ENCODE results near the gene MRPS35.
"Not testable (repeated sequence)": the region's sequence is repeated elsewhere in the genome, so short reads cannot be mapped to it uniquely, and the experiment has no call there.

Gene MRPS35

DNA sequence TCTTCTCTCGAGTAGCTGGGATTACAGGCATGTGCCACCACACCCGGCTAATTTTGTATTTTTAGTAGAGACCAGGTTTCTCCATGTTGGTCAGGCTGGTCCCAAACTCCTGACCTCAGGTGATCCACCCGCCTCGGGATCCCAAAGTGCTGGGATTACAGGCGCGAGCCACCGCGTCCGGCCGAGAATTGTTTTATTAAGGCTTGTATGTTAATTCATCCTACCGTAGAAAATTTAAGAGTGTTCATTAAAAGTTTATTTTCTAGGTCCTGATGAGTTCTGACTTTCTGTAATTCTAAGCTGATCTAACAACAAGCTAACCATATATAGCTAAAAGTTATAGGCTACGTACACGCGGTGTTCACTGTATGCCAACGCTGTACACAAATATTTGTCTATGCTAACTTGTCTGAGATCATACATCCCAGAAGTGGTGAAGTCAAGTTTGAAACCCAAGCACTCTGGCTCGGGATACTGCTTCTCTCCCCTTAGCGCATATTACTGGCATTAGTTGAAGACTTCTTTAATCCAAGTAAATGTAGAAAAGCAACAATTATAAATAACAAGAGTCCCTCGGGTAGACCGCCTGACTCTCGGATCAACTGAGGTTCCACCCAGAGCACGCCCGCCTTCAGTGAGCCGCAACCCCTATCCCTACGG lies 570 bp upstream of the MRPS35 start:
- DNase-seq, result no peak

DNA sequence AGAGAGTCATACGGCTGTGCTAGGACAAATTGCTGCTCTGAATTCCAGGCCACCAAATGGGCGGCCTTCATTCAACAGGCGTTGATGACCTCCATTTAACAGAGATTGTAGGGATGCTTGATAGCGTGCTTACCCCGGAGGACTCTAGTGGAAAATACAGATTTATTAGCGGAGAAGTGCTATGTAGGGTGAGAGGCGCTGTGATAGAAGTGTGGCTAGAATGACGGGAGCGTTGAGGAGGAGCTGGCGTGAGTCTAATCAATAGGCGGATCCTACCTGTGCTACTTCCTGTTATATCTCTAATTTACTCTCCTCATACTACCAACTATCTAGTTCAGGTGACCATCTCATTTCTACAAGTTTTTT lies 668 bp downstream of the MRPS35 start:
- DNase-seq, result no peak

DNA sequence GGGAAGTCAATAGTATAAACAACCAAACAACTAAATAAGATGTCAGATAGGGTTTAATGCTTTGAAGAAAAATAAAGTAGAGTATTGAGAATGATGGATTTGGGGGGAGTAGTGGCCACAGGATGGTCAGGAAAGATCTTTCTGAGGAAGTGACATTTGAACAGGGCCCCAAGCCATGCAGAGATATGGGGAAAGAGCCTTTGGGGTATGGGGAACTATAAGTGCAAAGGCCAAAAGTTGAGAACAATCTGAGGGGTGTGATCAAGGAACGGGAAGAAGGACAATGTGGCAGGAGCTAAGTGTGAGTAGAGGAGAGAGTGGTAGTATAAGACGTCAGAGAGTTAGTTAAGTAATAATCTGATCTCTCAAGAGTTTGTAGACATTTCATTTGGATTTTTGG lies 1.3 kb downstream of the MRPS35 start:
- DNase-seq, result no peak

DNA sequence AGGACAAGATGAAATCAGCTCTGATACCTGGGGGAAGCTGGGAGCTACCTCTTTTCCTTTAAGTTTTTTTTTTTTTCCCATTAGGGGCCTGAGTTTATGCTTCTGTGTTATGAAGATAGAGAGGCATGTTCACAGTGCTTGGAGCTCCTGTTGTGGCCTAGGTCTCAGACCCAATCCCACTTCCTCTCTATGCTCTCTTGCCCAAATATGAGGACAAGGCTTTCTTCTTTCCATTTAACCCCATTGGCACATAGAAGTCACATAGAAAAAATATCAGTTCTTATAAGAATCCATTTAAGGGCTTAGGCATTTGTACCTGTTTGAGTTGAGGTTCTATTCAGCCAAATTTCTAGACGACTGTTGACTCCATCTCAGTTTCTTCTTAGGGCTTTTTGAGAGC lies 12.6 kb downstream of the MRPS35 start:
- no peak for DNase-seq

DNA sequence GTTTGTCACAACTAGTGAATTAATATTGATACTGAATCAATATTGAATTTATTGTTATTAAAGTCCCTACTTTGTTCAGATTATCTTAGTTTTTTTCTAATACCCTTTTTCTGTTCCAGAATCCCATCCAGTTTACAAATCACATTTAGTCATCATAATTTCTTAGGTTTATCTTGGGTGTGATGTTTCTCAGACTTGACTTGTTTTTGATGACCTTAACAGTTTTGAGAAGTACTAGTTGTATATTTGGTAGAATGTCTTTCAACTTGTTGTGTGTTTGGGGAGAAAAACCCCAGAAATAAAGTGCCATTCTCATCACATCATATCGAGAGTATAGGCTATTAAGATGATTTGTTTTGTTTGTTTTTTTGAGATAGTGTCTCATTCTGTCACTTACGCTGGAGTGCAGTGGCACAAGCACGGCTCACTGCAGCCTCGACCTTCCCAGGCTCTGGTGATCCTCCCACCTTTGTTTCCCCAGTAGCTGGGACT lies 19.5 kb downstream of the MRPS35 start:
- DNase-seq, result no peak

DNA sequence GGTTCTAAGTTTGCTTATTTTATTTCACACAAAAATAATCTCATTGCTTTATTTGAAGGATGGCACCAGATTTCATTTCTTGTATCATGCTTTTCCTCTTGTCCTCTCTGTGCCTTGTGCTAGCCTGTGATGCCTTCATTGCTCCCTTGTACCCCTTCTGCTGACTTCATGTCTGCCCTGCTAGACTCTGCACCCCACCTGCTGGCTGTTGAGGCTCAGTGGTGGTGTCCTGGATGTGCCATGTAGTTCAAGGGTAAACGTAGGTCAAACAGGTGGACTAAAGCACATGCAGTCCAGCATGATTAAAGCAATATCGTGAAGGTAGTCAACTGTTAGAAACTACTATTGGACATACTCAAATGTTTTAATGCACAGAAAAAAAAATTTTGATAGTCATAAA lies 21.6 kb downstream of the MRPS35 start:
- no peak for DNase-seq

DNA sequence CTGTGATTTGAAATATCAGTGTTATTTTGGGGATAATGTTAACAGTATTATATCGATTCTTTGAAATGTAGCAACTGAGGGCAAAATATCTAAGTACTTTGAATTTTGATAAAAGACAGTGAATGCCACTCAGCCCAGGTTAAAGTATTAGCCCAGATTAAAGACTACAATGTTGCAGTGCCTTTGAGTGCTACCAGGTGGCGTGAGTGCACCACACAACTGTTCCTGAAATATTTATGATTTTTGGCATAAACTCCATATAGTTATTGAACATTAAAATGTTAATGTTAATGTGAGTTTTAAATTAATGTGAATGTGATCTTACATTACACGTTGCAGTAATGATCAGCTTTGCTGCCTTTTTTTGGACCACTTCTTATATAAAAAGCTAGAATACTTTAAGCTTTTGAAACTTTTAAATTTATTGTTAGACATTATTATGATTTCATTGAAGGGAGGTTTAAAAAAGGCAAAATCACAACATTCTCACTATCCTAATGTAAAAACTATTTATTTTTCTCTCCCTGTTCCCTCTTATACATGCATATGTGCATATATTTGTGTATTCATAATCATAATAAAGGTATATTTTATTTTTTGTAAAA lies 22.5 kb downstream of the MRPS35 start:
- no peak for DNase-seq

DNA sequence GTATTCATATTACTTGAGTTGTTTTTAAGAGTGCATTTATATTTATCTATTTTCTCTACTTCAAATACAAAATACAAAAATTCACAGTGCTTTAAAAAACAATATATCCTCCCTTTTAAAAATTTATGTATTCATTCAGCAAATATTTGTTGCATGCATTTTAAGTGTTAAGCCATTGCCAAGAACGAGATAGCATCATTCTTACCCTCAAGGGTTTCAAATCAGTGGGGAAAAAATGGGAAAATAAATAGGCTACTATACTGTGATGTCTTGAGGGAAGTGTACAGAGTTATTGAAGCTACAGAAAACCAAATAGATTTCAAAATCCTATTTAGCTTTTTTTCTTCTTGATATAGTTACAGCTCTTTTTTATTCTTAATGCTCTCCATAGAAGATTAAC lies 23.2 kb downstream of the MRPS35 start:
- no peak for DNase-seq

DNA sequence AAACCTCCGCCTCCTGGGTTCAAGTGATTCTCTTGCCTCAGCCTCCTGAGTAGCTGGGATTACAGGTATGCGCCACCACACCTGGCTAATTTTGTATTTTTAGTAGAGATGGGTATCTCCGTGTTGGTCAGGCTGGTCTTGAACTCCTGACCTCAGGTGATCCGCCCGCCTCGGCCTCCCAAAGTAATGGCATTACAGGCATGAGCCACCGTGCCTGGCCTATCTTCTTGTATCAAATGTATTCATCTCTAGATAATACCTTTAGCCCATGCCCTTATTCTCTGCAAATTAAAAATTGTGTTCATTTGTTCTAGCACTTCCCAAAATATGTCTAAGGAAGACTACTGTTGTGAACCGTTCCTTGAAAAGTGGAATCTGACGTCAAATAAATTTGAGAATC lies 23.7 kb downstream of the MRPS35 start:
- DNase-seq, result not testable (repeated sequence)

DNA sequence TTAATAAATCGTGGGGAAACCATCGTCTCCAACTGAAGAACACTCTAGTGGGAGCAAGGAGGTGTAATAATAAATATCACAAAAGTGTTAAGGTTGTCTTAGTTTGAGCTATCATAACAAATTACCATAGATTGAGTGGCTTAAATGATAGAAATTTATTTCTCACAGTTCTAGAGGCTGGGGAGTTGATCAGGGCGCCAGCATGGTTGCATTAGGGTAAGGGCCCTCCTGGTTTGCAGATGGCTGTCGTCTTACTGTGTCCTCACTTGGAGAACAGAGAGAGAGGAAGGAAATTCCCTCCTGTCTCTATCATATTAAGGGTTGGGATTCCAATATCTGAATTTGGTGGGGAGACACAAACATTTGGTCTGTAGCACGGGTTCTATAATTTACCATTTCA lies 33.0 kb downstream of the MRPS35 start:
- DNase-seq, result no peak

DNA sequence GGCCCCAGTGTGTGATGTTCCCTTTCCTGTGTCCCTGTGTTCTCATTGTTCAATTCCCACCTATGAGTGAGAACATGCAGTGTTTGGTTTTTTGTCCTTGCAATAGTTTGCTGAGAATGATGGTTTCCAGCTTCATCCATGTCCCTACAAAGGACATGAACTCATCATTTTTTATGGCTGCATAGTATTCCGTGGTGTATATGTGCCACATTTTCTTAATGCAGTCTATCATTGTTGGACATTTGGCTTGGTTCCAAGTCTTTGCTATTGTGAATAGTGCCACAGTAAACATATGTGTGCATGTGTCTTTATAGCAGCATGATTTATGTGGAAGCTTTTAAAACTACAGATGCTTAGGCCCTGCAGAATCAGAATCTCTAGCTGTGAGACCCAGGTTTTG lies 35.1 kb downstream of the MRPS35 start:
- DNase-seq, result not testable (repeated sequence)

DNA sequence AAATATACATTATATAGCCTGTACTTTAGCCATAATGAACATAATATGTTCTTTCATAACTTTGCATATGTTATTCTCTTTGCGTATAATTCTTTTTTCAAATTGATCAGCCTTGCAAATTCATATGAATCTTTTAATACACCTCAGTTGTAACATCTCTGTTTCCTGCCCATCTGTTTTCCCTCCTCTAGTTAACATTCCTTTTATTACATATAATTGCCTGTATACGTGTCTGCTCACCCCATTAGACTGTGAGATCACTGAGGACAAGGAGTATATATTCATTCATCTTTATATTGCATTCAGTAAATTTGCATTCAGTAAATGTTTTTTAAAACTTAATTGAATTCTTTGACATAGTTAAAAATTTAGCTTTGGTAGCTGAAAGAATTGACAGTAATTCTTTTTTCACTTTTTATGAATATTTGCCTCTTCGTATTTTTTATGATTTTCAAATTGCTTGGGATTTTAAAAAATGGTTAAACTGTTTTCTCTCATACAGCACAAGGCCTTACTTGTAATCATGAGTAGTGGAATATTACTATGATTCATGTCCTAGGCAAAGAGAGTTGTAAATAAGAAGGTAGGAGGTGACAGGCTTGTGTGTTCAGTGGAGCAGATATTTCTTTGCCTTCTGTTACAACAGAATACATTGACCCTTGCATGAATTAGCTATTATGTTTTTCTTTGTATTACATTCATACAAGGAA lies 36.6 kb downstream of the MRPS35 start:
- DNase-seq, result no peak

DNA sequence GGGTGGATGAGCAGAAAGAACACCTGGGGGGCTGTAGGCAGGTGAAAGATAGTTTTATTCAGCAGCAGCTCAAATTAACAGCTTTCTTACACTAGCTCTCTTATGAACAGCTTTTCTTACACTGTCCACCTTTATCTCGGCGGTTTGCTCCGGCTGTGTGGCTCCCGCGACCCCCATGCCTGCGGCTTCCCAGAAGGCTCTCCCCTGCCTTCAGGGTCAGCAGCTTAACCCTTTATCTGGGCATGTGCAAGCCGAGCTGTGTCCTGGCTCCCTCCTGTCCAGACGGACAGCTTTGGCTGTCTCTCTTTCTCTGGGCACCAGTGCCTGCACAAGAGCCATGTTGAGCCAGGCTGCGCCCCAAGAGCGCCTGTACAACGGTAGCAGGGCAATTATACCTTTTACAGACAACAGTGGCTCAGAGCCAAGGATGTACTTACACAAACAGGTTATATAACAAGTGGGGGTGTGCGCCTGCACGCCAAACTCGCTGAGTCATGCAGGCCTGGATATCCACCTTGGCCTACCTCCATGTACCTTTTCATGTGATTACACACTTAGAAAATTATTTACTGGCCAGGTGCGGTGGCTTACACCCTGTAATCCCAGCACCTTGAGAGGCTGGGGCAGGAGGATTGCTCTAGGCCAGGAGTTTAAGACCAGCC lies 40.9 kb downstream of the MRPS35 start:
- DNase-seq, result peak; percentile 56

DNA sequence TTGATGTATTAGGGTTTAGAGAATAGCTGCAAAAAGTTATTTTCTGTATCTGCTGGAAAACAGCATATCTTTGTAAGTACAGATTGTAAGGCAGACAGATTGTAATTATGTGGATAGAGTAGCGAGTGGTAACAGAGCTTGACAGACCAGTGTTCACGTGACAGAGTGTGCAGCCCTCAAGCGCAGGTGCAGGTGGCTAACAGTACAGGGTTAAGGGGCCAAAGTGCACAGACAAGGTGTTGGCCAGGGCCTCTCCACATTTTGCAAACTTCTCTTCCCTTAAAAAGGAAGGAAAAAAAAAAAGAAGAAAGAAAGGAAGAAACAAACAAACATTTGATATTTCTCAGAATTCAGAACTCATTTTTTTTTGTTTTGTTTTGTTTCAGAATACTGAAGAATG lies 44.2 kb downstream of the MRPS35 start:
- DNase-seq, result no peak

DNA sequence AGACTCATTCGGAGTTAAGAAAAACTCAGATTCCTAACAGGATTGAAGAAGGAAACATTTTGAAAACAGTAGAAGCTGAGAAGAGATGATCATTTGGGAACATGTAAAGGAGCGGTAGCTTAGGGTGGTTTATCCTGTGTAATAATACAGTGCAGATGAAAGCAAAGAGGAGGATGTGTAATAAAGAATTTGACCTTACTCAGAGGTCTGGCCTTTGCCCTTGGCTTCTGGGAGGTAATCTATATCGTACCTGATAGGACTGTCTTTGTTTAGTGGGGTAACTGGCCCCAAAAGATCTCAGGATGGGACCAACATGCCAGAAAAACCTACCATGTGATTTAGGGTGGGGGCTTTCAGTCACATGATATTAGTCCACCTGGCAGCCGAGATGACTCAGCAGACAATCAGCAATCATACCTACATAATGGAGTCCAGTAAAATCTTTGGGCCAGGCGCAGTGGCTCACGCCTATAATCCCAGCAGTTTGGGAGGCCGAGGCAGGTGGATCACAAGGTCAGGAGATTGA lies 46.1 kb downstream of the MRPS35 start:
- no peak for DNase-seq

DNA sequence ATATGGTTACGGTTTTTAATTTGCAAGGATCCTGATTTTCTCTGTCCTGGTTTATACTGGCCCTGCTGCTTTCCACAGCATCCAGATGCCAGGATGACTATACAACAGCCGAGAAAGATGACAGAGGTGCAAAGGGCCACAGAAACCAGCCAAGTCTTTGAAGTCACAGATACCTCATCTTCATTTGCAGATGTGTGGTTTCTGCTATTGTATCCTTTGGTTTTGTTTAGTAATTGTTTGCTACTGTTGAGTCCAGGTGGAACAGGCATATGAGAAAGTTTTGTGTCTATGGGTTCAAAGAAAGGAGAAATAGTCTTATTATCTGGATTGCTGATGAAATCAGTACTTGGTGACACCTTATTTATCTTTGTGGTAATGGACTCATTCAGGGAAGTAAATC lies 52.1 kb downstream of the MRPS35 start:
- DNase-seq, result no peak

DNA sequence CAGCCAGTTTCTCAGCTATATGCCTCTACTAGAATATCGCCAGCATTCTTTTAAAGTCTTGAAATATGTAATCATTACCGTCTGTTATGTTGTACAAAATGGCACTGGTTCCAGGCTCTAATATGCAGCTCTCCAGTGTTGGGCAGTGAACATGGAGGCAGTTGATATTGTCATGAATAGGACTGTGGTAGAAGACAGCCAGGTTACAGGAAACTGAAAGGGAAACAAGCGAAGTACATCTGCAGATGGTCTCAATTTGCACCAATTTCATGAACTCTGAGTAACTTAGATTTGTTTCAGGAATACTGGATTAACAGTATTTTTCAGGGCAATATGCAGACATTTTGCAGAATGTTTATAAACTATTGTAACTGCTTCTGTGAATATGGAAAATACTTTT lies 56.0 kb downstream of the MRPS35 start:
- DNase-seq, result no peak

DNA sequence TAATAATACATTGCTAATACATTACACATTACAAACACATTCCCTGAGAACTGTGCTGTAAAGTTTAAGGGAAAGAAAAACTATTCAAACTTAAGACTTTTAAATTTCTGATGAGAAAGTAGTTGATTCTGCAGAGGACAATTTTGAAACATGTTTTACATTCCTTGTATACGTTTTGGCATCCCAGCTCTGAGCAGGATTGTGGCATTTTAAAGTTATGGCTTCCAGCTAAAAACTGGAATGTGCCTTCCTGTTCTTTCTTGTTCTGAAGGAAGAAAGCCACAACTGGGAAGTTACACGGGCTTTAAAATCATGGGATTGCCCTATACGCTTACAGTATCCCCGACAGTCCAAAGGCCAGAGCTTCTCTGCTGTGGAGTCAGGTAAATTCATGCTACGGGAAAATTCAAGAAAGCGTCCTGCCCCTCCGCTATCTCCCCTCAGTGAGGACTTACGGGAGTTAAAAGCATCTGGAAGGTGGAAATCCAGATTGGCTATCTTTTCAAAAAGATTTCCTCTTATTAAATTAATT lies 58.6 kb downstream of the MRPS35 start:
- no peak for DNase-seq

DNA sequence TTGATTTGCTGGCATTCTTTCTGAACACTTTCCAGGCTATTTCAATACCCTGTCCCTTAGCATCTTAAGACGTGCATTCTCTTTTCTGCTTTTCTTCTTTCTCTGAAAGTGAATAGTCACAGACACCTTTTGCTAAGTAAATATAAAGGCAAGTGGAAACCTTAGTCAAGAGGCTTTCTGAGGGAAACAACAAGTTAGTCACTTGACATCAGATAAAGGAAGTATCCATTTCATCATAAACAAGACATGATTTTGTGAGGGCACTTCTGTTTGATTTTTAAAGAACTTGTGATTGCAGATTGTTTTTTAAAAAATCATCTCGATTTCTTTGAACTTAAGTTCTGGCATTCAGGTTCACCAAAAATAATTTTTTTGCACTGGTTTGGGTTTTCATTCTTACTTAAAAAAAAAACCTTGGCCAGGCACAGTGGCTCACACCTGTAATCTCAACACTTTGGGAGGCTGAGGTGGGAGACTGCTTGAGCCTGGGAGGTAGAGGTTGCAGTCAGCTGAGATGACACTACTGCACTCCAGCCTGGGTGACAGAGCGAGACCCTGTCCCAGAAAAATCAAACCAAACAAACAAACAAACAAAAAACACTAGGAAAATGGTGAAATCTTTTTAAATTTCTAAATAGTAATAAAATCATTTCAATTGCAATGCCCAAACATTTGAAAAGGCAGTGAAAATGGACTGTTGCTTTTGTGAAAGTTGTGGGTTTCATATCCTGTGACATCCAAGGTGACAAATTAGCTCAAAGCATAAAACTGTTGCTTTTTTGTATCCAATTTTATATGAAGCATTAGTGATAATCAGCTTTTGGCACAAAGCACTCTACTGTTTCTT lies 61.1 kb downstream of the MRPS35 start:
- no peak for DNase-seq

DNA sequence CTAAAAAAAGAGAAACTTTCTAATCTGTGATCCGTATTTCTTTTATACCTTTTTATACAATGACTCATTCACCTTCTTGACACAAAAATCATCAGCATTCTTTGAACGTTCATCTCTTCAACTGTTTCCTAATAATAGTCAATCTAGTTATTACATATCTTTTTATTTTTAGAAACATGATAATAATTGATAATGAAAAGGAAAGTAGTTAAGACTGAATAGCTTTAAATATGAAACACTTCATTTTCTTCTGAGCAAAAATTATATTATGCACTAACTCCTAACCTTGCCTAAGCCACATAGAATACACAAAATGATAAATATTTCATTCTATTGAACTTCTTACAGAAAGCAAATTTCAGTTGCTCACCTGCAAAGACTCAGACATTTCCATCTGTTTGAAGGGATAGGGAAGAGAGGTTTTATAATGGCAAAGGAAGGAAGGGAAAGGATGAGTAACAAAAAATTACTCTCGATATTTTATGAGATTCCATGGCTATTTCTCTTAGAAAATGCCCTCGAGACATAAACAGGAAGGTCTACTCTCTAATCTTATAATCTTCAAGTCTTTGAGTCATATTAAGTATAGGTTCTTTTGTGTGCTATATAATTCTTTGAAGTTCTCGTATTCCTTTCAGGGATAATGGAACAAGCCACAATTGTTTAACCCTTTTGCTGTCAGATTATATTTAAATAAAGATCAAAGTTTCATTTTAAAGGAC lies 61.9 kb downstream of the MRPS35 start:
- DNase-seq, result no peak

DNA sequence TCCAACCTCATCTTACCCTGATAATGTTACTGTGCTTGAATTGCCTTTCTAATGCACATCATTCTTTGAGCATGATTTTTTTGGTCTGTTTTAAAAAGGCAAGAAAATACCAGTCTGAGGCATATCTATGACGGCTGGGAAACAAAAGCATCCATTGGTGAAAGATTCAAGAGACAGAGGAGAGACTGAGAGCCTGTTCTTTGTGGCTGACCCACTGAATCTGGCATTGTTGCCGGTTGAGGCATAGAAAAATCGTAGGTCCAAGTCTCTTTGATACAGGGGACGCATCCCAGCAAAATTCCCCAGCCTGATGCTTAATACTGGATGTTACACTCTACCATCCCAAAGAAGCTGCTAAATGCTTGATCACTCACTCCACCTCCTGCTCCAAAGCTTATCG lies 66.5 kb downstream of the MRPS35 start:
- DNase-seq, result no peak

DNA sequence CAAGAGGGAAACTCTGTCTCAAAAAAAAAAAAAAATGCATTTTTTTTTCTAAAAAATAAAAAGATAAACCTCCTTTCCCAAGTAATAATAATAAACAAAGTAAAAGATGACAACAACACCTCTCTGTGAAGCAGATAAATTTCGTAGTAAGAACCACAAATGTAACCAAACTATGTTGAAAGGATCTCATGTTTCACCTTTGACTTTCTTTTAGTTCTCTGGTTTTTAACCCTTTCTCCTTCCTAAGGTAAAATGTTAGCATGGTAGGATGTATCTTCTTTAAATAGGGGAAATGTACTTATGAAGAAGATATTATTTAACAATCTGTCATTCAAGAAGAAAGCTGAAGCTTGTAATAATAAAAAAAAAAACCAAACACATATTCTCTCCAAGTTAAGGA lies 67.6 kb downstream of the MRPS35 start:
- no peak for DNase-seq

Data from NCI-H510A (cell line).